Keratinocyte (primary cell): ENCODE results near the gene SLC15A4. TPM values are rescaled to one million over a fixed set of nuclear protein-coding genes. Genes with fewer than 3 reads are reported as not detected.

ENCODE experiments used
- DNase-seq: peaks from one replicate; pipeline ENCODE4 v3.0.0-alpha.2; 2011; ENCODE audit warnings: low read depth, missing footprints, low spot score
- FAIRE-seq: peaks from 2 replicates; lab custom pipeline; 2011; peaks lifted over from hg19 to GRCh38; lab: Jason Lieb, UNC
- H2AFZ ChIP-seq: 2 replicates; pipeline ENCODE4 v1.6.0; 2012; ENCODE audit warnings: low read length, control low read depth, inconsistent platforms; ENCODE audit not compliant: control insufficient read depth
- H3K27ac ChIP-seq: 2 replicates; pipeline ENCODE4 v1.5.1; 2011; ENCODE audit warnings: low read length; ENCODE audit not compliant: control insufficient read depth, insufficient read depth
- H3K27me3 ChIP-seq: 3 replicates; pipeline ENCODE4 v1.6.0; 2011; ENCODE audit warnings: low read length; ENCODE audit not compliant: control insufficient read depth, insufficient read depth; ENCODE audit errors: extremely low read depth
- H3K36me3 ChIP-seq, 2 experiments: 2 replicates in 1 of 2; 3 replicates in 1 of 2; pipeline ENCODE4 v1.5.1; 2011; ENCODE audit warnings: low read length in 2 of 2, mild to moderate bottlenecking in 1 of 2; ENCODE audit not compliant: control insufficient read depth in 2 of 2, insufficient read depth in 2 of 2; ENCODE audit errors: extremely low read depth in 1 of 2
- H3K4me1 ChIP-seq: 3 replicates; pipeline ENCODE4 v1.5.1; 2011; ENCODE audit warnings: low read length; ENCODE audit not compliant: control insufficient read depth, insufficient read depth; ENCODE audit errors: extremely low read depth
- H3K4me2 ChIP-seq: 3 replicates; pipeline ENCODE4 v1.6.0; 2011; ENCODE audit warnings: low read depth, low read length; ENCODE audit not compliant: control insufficient read depth, insufficient read depth; ENCODE audit errors: extremely low read depth
- H3K4me3 ChIP-seq, 3 experiments: fragments of 200-600 bp in 1 of 3; sonication (generic) in 1 of 3; 2 replicates in 2 of 3; 3 replicates in 1 of 3; pipeline ENCODE4 v1.5.1; 2011 to 2016; ENCODE audit warnings: low read length in 3 of 3, mild to moderate bottlenecking in 3 of 3, control low read depth in 2 of 3, inconsistent platforms in 1 of 3, low read depth in 1 of 3, mixed read lengths in 1 of 3, mixed run types in 1 of 3, moderate library complexity in 1 of 3; ENCODE audit not compliant: control insufficient read depth in 2 of 3, insufficient read depth in 2 of 3; ENCODE audit errors: extremely low read depth in 1 of 3
- H3K79me2 ChIP-seq: 2 replicates; pipeline ENCODE4 v1.6.0; 2012; ENCODE audit warnings: low read length; ENCODE audit not compliant: control insufficient read depth, insufficient read depth
- H3K9ac ChIP-seq: 3 replicates; pipeline ENCODE4 v1.6.0; 2011; ENCODE audit warnings: low read length; ENCODE audit not compliant: control insufficient read depth, insufficient read depth; ENCODE audit errors: extremely low read depth
- H3K9me1 ChIP-seq: 3 replicates; pipeline ENCODE4 v1.6.0; 2011; ENCODE audit warnings: low read length; ENCODE audit not compliant: control insufficient read depth, insufficient read depth; ENCODE audit errors: extremely low read depth
- H3K9me3 ChIP-seq: 2 replicates; pipeline ENCODE4 v1.5.1; 2012; ENCODE audit warnings: low read depth, low read length; ENCODE audit not compliant: control insufficient read depth
- H4K20me1 ChIP-seq: 3 replicates; pipeline ENCODE4 v1.6.0; 2011; ENCODE audit warnings: low read length; ENCODE audit not compliant: control insufficient read depth, insufficient read depth; ENCODE audit errors: extremely low read depth
- EZH2 ChIP-seq: IDR thresholded peaks from one replicate; pipeline ENCODE4 v1.6.1; 2012; ENCODE audit warnings: inconsistent platforms, mild to moderate bottlenecking, low read length, moderate library complexity
- dilution Hi-C: fragments of 300-500 bp; cut with MboI; formaldehyde crosslinking; loops from one replicate; pipeline ENCODE4 v1.7.0; 2020; ENCODE audit warnings: low sequenced_read_pairs; ENCODE audit not compliant: extremely low pct_ligation_motif_present
- polyA plus RNA-seq, 5 experiments: library from polyadenylated mRNA; depleted of rRNA in 3 of 5; stranded (reverse) in 3 of 5; stranded (forward) in 1 of 5; unstranded in 1 of 5; fragments of >200 nt; gene quantifications; 1 replicate in 1 of 5; 2 replicates in 3 of 5; 3 replicates in 1 of 5; pipeline versions ENCODE4 v1.2.1 to v1.2.3, GENCODE V29; 2011 to 2012; ENCODE audit warnings: missing spikeins in 2 of 5, low read depth in 1 of 5, low replicate concordance in 1 of 5
- TF ChIP-seq, protein P1 (sequence below), 3 experiments: IDR thresholded peaks in 1 of 3; conservative IDR thresholded peaks in 1 of 3; optimal IDR thresholded peaks in 1 of 3; 2 replicates in 2 of 3; 3 replicates in 1 of 3; pipeline versions ENCODE3 to v1.5.1; 2011; ENCODE audit warnings: low read length in 3 of 3, mild to moderate bottlenecking in 3 of 3, moderate library complexity in 2 of 3, control low read depth in 1 of 3, inconsistent platforms in 1 of 3; ENCODE audit not compliant: insufficient read depth in 2 of 3; ENCODE audit errors: extremely low read depth in 1 of 3

The SLC15A4 gene
- polyA plus RNA-seq, 1 donor (not counting 4 experiments of a cell fraction or from before 2014, with no cell fraction given): 39.3 TPM

DNA sequence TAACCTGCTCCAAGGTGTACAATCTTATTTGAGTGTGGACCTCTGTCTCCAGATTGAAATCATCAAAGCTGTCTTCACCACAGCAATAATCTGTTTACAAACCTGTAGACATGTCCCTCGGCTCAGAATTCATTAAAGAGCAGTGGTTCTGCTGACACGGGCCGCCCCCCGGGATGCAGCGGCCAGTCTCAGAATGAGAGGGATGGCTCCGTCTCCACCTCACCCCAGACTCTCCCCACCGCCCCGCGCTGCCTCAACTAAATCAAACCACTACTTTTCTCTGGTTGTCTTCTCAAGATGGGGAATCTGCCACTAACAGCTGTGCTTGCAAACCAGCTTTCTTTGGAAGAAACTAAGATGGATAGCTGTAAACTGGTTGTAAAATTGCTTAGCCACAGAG is 56.2 kb downstream of the SLC15A4 start:
- Histone ChIP-seq H3K4me3 (no peak overlapping the region), H3K4me1 (no peaks in the 10 kb centered on the region), H3K27ac (no peak overlapping the region), H3K36me3 (no peaks in the 10 kb centered on the region), H3K79me2 (no peaks in the 10 kb centered on the region), H4K20me1 (no peaks in the 10 kb centered on the region), H3K9ac (no peak overlapping the region), H3K9me3 (peaks cover 12% of the 10 kb centered on the region), H2AFZ (no peak overlapping the region), H3K27me3 (no peaks in the 10 kb centered on the region), H3K4me2 (no peak overlapping the region), H3K9me1 (no peaks in the 10 kb centered on the region)
- dilution Hi-C loops: no loop called here
- TF ChIP-seq EZH2: no peak
- TF ChIP-seq, protein P1, sequence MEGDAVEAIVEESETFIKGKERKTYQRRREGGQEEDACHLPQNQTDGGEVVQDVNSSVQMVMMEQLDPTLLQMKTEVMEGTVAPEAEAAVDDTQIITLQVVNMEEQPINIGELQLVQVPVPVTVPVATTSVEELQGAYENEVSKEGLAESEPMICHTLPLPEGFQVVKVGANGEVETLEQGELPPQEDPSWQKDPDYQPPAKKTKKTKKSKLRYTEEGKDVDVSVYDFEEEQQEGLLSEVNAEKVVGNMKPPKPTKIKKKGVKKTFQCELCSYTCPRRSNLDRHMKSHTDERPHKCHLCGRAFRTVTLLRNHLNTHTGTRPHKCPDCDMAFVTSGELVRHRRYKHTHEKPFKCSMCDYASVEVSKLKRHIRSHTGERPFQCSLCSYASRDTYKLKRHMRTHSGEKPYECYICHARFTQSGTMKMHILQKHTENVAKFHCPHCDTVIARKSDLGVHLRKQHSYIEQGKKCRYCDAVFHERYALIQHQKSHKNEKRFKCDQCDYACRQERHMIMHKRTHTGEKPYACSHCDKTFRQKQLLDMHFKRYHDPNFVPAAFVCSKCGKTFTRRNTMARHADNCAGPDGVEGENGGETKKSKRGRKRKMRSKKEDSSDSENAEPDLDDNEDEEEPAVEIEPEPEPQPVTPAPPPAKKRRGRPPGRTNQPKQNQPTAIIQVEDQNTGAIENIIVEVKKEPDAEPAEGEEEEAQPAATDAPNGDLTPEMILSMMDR (optimal IDR thresholded peaks at IDR 0.05 in 1 of 3, IDR thresholded peaks at IDR 0.05 in 1 of 3, conservative IDR thresholded peaks at IDR 0.05 in 1 of 3; ENCODE audit: extremely low read depth in 1 of 3, insufficient read depth in 2 of 3, low read length in 3 of 3): no peak
- FAIRE-seq (no peak), DNase-seq (no peak)

DNA sequence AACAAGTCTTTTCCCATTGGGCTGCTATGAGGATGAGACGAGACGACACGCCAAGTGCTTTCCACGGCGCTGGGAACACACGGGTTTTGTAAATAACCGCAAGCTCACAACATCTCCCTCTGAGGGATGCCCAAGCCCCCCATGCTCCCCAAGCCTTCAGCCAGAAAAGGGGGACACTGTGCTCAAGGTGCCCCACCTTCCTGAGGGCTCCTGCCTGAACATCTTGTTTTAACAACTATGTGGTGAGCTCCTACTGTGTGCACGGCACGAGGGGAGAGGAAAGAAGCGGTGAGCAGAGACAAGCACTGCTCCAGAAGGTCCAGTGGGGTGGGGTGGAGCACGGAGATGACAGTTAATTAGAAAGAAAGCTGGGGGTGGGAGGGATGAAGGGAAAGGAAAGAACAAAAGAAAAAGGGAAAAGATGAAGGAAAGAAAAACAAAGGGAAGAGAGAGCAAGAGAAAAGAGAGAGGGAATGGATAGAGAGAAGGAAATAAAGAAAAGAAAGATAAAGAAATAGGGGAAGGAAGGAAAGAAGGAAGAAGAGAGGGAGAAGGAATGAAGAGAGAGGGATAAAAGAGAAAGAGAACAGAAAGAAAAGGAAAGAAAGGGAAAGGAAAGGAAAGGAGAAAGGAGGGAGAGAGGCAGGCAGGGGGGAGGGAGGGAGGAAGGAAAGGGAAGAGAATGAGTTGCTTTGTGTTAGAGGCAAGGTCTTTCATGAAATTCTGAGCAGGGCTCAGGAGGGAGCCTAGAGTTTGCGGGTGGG is 56.8 kb downstream of the SLC15A4 start:
- no peak for DNase-seq
- Histone ChIP-seq H3K27me3 (no peaks in the 10 kb centered on the region), H3K9me1 (no peaks in the 10 kb centered on the region), H3K36me3 (no peaks in the 10 kb centered on the region), H3K27ac (no peak overlapping the region), H3K4me2 (no peak overlapping the region), H2AFZ (no peak overlapping the region), H3K79me2 (no peaks in the 10 kb centered on the region), H3K4me3 (no peak overlapping the region), H3K4me1 (no peaks in the 10 kb centered on the region), H3K9ac (no peak overlapping the region), H4K20me1 (no peaks in the 10 kb centered on the region), H3K9me3 (peaks cover 9% of the 10 kb centered on the region)
- dilution Hi-C loops: no loop called here
- TF ChIP-seq, protein P1 (optimal IDR thresholded peaks at IDR 0.05 in 1 of 3, IDR thresholded peaks at IDR 0.05 in 1 of 3, conservative IDR thresholded peaks at IDR 0.05 in 1 of 3; ENCODE audit: extremely low read depth in 1 of 3, insufficient read depth in 2 of 3, low read length in 3 of 3): no peak
- no peak for TF ChIP-seq EZH2
- FAIRE-seq: no peak
